NCI-H2196 treated with DMSO at 0.1 percent for 48 hours (cell line): ENCODE data around the gene PDK2.

Source experiments
- DNase-seq: peaks from one replicate; lab custom pipeline; 2025; ENCODE audit not compliant: unreplicated experiment; lab: John Stamatoyannopoulos, UW

Gene PDK2

GRCh38 chr17:50078430-50078829 lies 16.7 kb upstream of the PDK2 start:
- DNase-seq: no peak

DNA sequence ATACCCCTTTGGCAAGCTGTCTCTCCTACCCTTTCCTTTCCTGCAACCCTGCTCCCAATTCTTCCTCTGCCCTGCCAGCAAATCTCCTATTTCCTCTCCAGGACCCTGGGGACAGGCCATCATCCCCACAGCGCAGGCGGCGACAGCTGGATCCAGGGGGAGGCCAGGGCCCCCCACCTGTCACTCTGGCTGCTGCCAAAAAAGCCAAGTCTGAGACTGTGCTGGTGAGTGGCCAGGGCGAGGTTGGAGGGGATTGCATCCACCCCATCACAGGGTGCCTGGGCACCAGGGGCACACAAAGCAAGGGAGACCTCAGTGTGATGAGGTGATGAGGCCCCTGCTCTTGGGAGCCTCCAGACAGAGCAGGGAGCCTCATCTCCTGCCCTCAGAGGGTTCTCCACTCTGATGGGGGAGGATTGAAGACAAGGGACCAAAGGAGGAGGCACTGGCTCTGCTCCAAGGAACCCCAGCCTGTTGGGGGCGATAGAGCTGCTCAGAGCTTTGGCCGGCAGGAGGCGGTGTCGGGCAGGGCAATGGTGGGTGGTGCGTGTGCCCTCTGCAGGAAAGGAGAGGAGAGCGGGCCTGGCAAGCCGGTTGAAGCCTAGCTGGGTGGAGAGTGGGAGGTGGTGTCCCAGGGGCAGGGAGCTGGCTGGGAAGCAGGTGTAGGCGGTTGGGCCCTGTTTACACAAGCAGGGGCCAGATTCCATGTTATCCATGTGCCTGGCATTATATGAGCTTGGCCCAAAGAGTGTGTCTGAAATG lies 15.6 kb upstream of the PDK2 start:
- no peak for DNase-seq

- DNase-seq: no peak
These were observed 15.1 kb upstream of the PDK2 start for GRCh38 chr17:50080096-50080480.

- DNase-seq: no peak
These were observed 14.3 kb upstream of the PDK2 start for GRCh38 chr17:50080827-50081226.

DNA sequence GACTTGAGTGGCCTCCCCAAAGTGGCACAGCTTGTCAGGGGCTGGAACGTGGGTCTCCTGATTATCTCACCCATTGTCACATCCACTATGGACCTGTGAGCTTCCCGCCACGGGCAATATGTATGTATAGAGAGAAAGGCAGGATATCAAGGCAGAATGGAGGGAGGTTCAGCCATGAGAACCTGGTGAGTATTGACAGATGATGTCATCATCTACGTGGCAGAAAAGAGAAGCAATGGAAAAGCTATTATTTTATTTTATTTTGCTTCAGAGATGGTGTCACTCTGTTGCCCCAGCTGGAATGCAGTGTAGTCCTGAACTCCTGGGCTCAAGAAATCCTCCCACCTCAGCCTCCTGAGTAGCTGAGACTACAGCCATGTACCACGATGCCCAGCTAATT lies 13.4 kb upstream of the PDK2 start:
- no peak for DNase-seq

GRCh38 chr17:50087246-50087911 lies 7.8 kb upstream of the PDK2 start:
- DNase-seq: peak; percentile 52

- no peak for DNase-seq
These were observed 7.2 kb upstream of the PDK2 start for GRCh38 chr17:50087912-50088405.

GRCh38 chr17:50088952-50089825 lies 6.0 kb upstream of the PDK2 start:
- DNase-seq: no peak

DNA sequence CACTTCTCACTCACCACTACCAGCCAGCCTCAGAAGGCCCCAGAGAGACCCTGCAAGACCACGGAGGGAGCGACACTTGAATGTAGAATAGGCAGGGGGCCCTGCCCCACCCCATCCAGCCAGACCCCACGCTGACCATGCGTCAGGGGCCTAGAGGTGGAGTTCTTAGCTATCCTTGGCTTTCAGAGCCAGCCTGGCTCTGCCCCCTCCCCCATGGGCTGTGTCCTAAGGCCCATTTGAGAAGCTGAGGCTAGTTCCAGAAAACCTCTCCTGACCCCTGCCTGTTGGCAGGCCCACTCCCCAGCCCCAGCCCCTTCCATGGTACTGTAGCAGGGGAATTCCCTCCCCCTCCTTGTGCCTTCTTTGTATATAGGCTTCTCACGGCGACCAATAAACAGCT lies 5.1 kb upstream of the PDK2 start:
- no peak for DNase-seq

- no peak for DNase-seq
These were observed 3.9 kb upstream of the PDK2 start for GRCh38 chr17:50090971-50091917.

DNA sequence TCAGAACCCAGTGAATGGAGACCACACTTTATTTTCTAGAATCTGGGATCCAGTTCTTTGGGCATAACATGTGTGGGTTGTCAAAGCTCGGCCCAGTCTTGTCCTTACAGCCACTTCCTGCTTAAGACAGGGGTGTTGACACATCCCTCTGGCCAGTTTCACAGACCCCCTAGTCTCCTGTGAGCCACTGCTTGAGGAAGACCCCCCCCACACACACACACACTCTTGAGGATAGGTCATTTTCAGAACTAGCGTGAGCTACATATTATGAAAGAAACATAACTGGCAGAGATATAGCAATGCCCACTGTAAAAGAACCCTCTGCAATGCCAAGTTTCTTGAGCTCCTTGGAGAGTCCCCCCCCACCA lies 3.2 kb upstream of the PDK2 start:
- DNase-seq: no peak

- no peak for DNase-seq
These were observed 1.9 kb upstream of the PDK2 start for GRCh38 chr17:50093246-50093645.

DNA sequence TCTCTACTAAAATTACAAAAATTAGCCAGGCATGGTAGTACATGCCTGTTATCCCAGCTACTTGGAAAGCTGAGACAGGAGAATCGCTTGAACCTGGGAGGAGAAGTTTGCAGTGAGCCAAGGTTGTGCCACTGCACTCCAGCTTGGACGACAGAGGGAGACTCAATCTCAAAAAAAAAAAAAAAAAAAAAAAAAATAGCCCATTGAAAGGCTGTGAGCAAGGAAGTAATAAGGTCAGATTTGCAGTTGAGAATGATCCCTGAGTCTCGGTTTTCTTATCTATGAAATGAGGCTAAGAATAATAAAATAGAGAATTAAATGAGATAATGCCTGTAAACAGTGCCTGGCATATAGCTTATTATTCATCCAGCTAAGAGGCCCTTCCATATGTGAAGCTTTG lies 1.3 kb upstream of the PDK2 start:
- no peak for DNase-seq

DNA sequence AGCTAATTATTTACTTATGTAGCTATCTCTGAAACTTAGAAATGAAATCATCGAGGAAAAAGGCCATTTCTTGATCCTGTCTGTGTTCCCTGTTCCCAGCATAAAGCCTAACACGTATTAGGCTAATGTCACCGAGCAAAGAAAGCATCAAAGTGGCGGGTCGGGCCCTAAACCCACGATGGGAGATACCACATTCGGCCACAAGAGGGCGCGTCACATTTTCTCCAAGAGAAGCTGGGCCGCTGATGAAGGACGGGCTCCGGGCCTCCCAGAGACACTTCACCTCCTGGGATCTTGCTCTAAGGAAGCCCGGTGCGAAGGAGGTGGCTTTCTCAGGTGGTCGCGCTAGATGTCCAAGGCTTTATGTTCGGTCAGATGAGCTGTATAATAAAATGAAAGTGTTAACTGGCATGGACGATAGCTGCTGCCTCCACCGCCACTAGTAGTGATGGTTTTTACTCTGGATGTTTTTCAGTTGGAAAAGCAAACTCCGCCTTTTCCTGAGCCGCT lies 853 bp upstream of the PDK2 start:
- DNase-seq: peak; percentile 62

DNA sequence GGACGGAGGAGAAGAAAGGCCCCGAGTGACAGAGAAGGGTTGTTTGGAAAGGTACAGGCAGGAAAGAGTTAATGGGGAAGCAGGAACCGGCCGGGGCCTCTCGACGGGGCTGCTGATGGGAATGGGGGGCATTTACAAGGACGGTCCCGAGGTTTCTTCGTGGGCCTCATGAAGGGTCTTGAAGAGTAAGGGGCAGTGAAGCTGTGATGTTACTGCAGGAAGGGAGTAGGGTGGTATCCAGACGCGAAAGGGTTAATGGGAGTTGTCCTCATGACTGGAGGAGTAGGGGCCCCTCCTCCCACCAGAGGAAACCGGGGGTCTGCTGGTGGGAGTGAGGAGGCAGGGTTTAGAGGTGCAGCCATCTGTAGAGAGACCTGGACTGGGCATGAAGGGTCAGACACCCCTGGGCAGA lies 481 bp downstream of the PDK2 start:
- no peak for DNase-seq

DNA sequence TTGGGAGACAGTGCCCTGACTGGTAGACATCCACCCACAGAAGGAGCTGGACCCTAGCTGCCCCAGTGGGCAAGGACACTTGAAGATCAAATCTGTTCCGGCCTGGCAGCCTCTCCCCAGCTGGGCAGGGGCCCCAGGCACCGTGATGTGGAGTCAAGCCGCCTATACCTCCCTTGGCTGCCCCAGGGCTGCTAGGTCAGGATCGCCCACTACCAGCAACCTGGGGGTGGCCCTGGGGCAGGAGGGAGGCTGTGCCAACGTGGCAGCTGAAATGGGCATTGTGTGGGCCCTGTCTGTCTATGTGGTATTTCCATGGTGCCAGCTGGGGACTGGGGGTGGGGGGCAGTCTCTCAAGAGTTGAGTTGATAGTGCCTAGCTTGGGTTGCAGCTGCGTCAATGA lies 941 bp downstream of the PDK2 start:
- no peak for DNase-seq

GRCh38 chr17:50096758-50097157 lies 1.6 kb downstream of the PDK2 start:
- no peak for DNase-seq

GRCh38 chr17:50097455-50097854 lies 2.3 kb downstream of the PDK2 start:
- no peak for DNase-seq

- DNase-seq: no peak
These were observed 2.8 kb downstream of the PDK2 start for GRCh38 chr17:50097926-50098325.

- DNase-seq: no peak
These were observed 3.4 kb downstream of the PDK2 start for GRCh38 chr17:50098583-50098982.
